WTC11 (cell line): ENCODE data around the gene C18orf32. TPM values are rescaled to one million over a fixed set of nuclear protein-coding genes. Genes with fewer than 3 reads are reported as not detected.
A peak's percentile ranks its signal among the peaks of the same experiment; 100 is the strongest.

Source experiments
- ATAC-seq: fragments of 200-7000 bp; cut with Tn5 transposase; 2 replicates; pipeline ENCODE4 v1.10.0; 2021; ENCODE audit warnings: mild to moderate bottlenecking, moderate library complexity
- CTCF ChIA-PET: fragments of 300-600 bp; sonication (Branson Sonifier 250); formaldehyde crosslinking; loops from one replicate; lab custom pipeline; 2021; ENCODE audit warnings: antibody characterized with exemption; lab: Charles Lee
- POLR2A ChIA-PET: fragments of 350-600 bp; sonication (Branson Sonifier 250); formaldehyde crosslinking; loops from one replicate; lab custom pipeline; 2021; ENCODE audit warnings: antibody characterized with exemption; lab: Charles Lee
- DNase-seq: peaks from one replicate; pipeline ENCODE4 v3.0.0; 2021; ENCODE audit warnings: low spot score
- H3K27ac Mint-ChIP-seq: 2 replicates; pipeline ENCODE4 v1.8.0; 2021; ENCODE audit warnings: mixed read lengths
- H3K27me3 Mint-ChIP-seq: 2 replicates; pipeline ENCODE4 v1.8.0; 2021; ENCODE audit warnings: low read depth, mild to moderate bottlenecking, moderate library complexity, mixed read lengths
- H3K36me3 Mint-ChIP-seq: 2 replicates; pipeline ENCODE4 v1.8.0; 2021; ENCODE audit warnings: mixed read lengths
- H3K4me1 Mint-ChIP-seq: 2 replicates; pipeline ENCODE4 v1.8.0; 2022; ENCODE audit warnings: mixed read lengths
- H3K4me3 Mint-ChIP-seq: 2 replicates; pipeline ENCODE4 v1.8.0; 2021; ENCODE audit warnings: mild to moderate bottlenecking, moderate library complexity, mixed read lengths
- H3K9me3 Mint-ChIP-seq: 2 replicates; pipeline ENCODE4 v1.8.0; 2021; ENCODE audit warnings: mixed read lengths
- CBFB ChIP-seq: sonication (generic); formaldehyde crosslinking; IDR thresholded peaks from 2 replicates; pipeline ENCODE4 v1.8.1; 2022; ENCODE audit warnings: mild to moderate bottlenecking, low read depth, missing genetic modification reagents
- ESRRA ChIP-seq: sonication (generic); formaldehyde crosslinking; IDR thresholded peaks from 2 replicates; pipeline ENCODE4 v1.8.1; 2022; ENCODE audit warnings: mild to moderate bottlenecking, missing genetic modification reagents, borderline replicate concordance
- HMGA2 ChIP-seq: fragments of 250-450 bp; sonication (Bioruptor Pico); IDR thresholded peaks from 2 replicates; pipeline ENCODE4 v1.4.0; 2021; ENCODE audit warnings: mild to moderate bottlenecking, moderate library complexity
- JAZF1 ChIP-seq: fragments of 250-450 bp; sonication (Bioruptor Pico); IDR thresholded peaks from 2 replicates; pipeline ENCODE4 v1.9.0; 2021; ENCODE audit warnings: moderate library complexity, mild to moderate bottlenecking, inconsistent platforms
- MXD4 ChIP-seq: fragments of 250-450 bp; sonication (Bioruptor Pico); IDR thresholded peaks from 2 replicates; pipeline ENCODE4 v1.8.0; 2021; ENCODE audit warnings: mild to moderate bottlenecking, moderate library complexity, borderline replicate concordance
- MYBL2 ChIP-seq: sonication (generic); formaldehyde crosslinking; IDR thresholded peaks from 2 replicates; pipeline ENCODE4 v1.8.1; 2023; ENCODE audit warnings: mild to moderate bottlenecking, moderate library complexity, missing genetic modification reagents
- SMAD3 ChIP-seq: sonication (generic); formaldehyde crosslinking; IDR thresholded peaks from 2 replicates; pipeline ENCODE4 v1.8.0; 2022; ENCODE audit warnings: missing genetic modification reagents, mild to moderate bottlenecking, borderline replicate concordance
- SMAD4 ChIP-seq: sonication (generic); formaldehyde crosslinking; IDR thresholded peaks from 2 replicates; pipeline ENCODE4 v1.8.0; 2022; ENCODE audit warnings: mild to moderate bottlenecking, missing genetic modification reagents
- USF1 ChIP-seq: sonication (generic); formaldehyde crosslinking; IDR thresholded peaks from 2 replicates; pipeline ENCODE4 v1.8.0; 2022; ENCODE audit warnings: mild to moderate bottlenecking, missing genetic modification reagents
- ZNF138 ChIP-seq: sonication (generic); formaldehyde crosslinking; conservative IDR thresholded peaks from 2 replicates; pipeline ENCODE4 v1.8.1; 2022; ENCODE audit warnings: mild to moderate bottlenecking, moderate library complexity, missing genetic modification reagents
- ZNF317 ChIP-seq: sonication (generic); formaldehyde crosslinking; IDR thresholded peaks from 2 replicates; pipeline ENCODE4 v1.8.1; 2023; ENCODE audit warnings: low read depth, mild to moderate bottlenecking, moderate library complexity, missing genetic modification reagents, borderline replicate concordance
- total RNA-seq: library from RNA; stranded (reverse); gene quantifications from 3 replicates; pipeline ENCODE4 v1.2.3, GENCODE V29; 2021
- TF ChIP-seq, protein P1 (sequence below): sonication (generic); formaldehyde crosslinking; IDR thresholded peaks from 2 replicates; pipeline ENCODE4 v1.8.0; 2022; ENCODE audit warnings: mild to moderate bottlenecking, missing genetic modification reagents
- TF ChIP-seq, protein P2 (sequence below): sonication (generic); formaldehyde crosslinking; IDR thresholded peaks from 2 replicates; pipeline ENCODE4 v1.8.1; 2022; ENCODE audit warnings: low read depth, missing genetic modification reagents, borderline replicate concordance
- TF ChIP-seq, protein P3 (sequence below): sonication (generic); formaldehyde crosslinking; IDR thresholded peaks from 2 replicates; pipeline ENCODE4 v1.8.1; 2023; ENCODE audit warnings: mild to moderate bottlenecking, missing genetic modification reagents, moderate library complexity
- TF ChIP-seq, protein P4 (sequence below): fragments of 250-450 bp; sonication (Bioruptor Pico); IDR thresholded peaks from 2 replicates; pipeline ENCODE4 v1.9.0; 2021; ENCODE audit warnings: mild to moderate bottlenecking, borderline replicate concordance
- TF ChIP-seq, protein P5 (sequence below): sonication (generic); formaldehyde crosslinking; IDR thresholded peaks from 2 replicates; pipeline ENCODE4 v1.8.0; 2023; ENCODE audit warnings: missing genetic modification reagents, mild to moderate bottlenecking, borderline replicate concordance

The C18orf32 gene
- total RNA-seq, 1 experiment from 2014 or later: 32.1 TPM

DNA sequence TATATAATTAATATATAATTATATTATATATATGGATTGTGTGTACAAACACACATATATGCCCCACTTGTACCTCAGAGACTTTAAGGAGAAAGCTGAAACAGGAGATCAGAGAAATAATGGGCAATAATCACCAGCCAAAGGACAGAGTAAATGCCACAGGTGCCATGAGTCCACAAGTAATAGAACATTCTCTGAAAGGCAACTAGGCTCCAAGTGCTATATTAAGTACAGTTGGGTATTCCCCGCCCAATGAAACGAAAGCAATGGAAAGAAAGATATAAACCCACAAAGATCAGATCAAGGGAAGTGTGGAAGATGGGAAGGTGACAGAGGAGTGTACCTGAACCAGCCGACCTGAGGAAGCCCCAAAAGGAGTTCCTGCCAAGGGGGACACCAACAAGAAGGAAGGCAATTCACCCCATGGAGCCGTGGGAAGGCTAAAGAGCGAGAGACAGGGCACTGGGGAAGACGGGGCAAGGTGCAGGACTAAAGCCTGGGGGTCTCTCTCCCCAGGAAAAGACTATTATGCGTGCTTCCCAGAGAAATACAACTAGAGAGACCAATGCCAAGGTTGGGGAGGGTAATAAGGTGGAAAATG lies 45.6 kb downstream of the C18orf32 start:
- H3K27me3 Mint-ChIP-seq: no peaks in the 10 kb centered on the region
- POLR2A ChIA-PET: no interaction called here
- no peaks in the 10 kb centered on the region for H3K36me3 Mint-ChIP-seq
- peak overlapping the region; percentile 59 for H3K27ac Mint-ChIP-seq
- TF ChIP-seq, protein P1, sequence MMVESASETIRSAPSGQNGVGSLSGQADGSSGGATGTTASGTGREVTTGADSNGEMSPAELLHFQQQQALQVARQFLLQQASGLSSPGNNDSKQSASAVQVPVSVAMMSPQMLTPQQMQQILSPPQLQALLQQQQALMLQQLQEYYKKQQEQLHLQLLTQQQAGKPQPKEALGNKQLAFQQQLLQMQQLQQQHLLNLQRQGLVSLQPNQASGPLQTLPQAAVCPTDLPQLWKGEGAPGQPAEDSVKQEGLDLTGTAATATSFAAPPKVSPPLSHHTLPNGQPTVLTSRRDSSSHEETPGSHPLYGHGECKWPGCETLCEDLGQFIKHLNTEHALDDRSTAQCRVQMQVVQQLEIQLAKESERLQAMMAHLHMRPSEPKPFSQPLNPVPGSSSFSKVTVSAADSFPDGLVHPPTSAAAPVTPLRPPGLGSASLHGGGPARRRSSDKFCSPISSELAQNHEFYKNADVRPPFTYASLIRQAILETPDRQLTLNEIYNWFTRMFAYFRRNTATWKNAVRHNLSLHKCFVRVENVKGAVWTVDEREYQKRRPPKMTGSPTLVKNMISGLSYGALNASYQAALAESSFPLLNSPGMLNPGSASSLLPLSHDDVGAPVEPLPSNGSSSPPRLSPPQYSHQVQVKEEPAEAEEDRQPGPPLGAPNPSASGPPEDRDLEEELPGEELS (CRISPR knock-in tag): no peak
- TF ChIP-seq CBFB (CRISPR knock-in tag): no peak
- TF ChIP-seq HMGA2 (CRISPR knock-in tag): peak; percentile 56; the same call in 1 of the 2 replicates
- no peaks in the 10 kb centered on the region for H3K4me1 Mint-ChIP-seq
- ATAC-seq (no peak), DNase-seq (no peak)
- CTCF ChIA-PET: no interaction called here
- H3K9me3 Mint-ChIP-seq: no peaks in the 10 kb centered on the region
- H3K4me3 Mint-ChIP-seq: no peak overlapping the region

- Mint-ChIP-seq H3K27ac (no peak overlapping the region), H3K36me3 (no peaks in the 10 kb centered on the region), H3K4me1 (peaks cover 17% of the 10 kb centered on the region), H3K27me3 (no peaks in the 10 kb centered on the region), H3K4me3 (no peak overlapping the region), H3K9me3 (no peaks in the 10 kb centered on the region)
- DNase-seq (no peak), ATAC-seq (no peak)
- TF ChIP-seq, protein P2, sequence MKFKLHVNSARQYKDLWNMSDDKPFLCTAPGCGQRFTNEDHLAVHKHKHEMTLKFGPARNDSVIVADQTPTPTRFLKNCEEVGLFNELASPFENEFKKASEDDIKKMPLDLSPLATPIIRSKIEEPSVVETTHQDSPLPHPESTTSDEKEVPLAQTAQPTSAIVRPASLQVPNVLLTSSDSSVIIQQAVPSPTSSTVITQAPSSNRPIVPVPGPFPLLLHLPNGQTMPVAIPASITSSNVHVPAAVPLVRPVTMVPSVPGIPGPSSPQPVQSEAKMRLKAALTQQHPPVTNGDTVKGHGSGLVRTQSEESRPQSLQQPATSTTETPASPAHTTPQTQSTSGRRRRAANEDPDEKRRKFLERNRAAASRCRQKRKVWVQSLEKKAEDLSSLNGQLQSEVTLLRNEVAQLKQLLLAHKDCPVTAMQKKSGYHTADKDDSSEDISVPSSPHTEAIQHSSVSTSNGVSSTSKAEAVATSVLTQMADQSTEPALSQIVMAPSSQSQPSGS (CRISPR knock-in tag): no peak
- TF ChIP-seq SMAD3 (no peak), CBFB (CRISPR knock-in tag) (no peak), MXD4 (CRISPR knock-in tag) (no peak), SMAD4 (no peak), HMGA2 (CRISPR knock-in tag) (no peak), JAZF1 (no peak), ESRRA (CRISPR knock-in tag) (no peak), ZNF138 (no peak), MYBL2 (CRISPR knock-in tag) (no peak), USF1 (no peak), ZNF317 (CRISPR knock-in tag) (no peak)
- TF ChIP-seq, protein P3, sequence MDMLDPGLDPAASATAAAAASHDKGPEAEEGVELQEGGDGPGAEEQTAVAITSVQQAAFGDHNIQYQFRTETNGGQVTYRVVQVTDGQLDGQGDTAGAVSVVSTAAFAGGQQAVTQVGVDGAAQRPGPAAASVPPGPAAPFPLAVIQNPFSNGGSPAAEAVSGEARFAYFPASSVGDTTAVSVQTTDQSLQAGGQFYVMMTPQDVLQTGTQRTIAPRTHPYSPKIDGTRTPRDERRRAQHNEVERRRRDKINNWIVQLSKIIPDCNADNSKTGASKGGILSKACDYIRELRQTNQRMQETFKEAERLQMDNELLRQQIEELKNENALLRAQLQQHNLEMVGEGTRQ (CRISPR knock-in tag): no peak
- TF ChIP-seq, protein P4, sequence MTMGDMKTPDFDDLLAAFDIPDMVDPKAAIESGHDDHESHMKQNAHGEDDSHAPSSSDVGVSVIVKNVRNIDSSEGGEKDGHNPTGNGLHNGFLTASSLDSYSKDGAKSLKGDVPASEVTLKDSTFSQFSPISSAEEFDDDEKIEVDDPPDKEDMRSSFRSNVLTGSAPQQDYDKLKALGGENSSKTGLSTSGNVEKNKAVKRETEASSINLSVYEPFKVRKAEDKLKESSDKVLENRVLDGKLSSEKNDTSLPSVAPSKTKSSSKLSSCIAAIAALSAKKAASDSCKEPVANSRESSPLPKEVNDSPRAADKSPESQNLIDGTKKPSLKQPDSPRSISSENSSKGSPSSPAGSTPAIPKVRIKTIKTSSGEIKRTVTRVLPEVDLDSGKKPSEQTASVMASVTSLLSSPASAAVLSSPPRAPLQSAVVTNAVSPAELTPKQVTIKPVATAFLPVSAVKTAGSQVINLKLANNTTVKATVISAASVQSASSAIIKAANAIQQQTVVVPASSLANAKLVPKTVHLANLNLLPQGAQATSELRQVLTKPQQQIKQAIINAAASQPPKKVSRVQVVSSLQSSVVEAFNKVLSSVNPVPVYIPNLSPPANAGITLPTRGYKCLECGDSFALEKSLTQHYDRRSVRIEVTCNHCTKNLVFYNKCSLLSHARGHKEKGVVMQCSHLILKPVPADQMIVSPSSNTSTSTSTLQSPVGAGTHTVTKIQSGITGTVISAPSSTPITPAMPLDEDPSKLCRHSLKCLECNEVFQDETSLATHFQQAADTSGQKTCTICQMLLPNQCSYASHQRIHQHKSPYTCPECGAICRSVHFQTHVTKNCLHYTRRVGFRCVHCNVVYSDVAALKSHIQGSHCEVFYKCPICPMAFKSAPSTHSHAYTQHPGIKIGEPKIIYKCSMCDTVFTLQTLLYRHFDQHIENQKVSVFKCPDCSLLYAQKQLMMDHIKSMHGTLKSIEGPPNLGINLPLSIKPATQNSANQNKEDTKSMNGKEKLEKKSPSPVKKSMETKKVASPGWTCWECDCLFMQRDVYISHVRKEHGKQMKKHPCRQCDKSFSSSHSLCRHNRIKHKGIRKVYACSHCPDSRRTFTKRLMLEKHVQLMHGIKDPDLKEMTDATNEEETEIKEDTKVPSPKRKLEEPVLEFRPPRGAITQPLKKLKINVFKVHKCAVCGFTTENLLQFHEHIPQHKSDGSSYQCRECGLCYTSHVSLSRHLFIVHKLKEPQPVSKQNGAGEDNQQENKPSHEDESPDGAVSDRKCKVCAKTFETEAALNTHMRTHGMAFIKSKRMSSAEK: no peak
- TF ChIP-seq, protein P5, sequence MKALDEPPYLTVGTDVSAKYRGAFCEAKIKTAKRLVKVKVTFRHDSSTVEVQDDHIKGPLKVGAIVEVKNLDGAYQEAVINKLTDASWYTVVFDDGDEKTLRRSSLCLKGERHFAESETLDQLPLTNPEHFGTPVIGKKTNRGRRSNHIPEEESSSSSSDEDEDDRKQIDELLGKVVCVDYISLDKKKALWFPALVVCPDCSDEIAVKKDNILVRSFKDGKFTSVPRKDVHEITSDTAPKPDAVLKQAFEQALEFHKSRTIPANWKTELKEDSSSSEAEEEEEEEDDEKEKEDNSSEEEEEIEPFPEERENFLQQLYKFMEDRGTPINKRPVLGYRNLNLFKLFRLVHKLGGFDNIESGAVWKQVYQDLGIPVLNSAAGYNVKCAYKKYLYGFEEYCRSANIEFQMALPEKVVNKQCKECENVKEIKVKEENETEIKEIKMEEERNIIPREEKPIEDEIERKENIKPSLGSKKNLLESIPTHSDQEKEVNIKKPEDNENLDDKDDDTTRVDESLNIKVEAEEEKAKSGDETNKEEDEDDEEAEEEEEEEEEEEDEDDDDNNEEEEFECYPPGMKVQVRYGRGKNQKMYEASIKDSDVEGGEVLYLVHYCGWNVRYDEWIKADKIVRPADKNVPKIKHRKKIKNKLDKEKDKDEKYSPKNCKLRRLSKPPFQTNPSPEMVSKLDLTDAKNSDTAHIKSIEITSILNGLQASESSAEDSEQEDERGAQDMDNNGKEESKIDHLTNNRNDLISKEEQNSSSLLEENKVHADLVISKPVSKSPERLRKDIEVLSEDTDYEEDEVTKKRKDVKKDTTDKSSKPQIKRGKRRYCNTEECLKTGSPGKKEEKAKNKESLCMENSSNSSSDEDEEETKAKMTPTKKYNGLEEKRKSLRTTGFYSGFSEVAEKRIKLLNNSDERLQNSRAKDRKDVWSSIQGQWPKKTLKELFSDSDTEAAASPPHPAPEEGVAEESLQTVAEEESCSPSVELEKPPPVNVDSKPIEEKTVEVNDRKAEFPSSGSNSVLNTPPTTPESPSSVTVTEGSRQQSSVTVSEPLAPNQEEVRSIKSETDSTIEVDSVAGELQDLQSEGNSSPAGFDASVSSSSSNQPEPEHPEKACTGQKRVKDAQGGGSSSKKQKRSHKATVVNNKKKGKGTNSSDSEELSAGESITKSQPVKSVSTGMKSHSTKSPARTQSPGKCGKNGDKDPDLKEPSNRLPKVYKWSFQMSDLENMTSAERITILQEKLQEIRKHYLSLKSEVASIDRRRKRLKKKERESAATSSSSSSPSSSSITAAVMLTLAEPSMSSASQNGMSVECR (CRISPR knock-in tag): no peak
- ChIA-PET CTCF (no interaction called here), POLR2A (no interaction called here)
These were observed 51.9 kb downstream of the C18orf32 start for GRCh38 chr18:49435170-49435569.
